Effector memory CD4-positive, alpha-beta T cell (primary cell): Measurements from ENCODE around the gene FOXD2.

Experiments
- DNase-seq, 3 donors: peaks; one replicate each; pipeline ENCODE4 v3.0.0-alpha.2; 2020
- H3K27ac ChIP-seq: 2 replicates; pipeline ENCODE4 v1.7.0; 2013; ENCODE audit warnings: mild to moderate bottlenecking, low read length, moderate library complexity; ENCODE audit not compliant: insufficient read depth, poor library complexity, severe bottlenecking
- H3K27me3 ChIP-seq: replicated peaks from 2 replicates; pipeline ENCODE4 v1.7.0; 2013; ENCODE audit warnings: mild to moderate bottlenecking, low read length; ENCODE audit not compliant: insufficient read depth, control insufficient read depth, poor library complexity, severe bottlenecking
- H3K36me3 ChIP-seq: 2 replicates; pipeline ENCODE4 v1.7.0; 2013; ENCODE audit warnings: mild to moderate bottlenecking, low read length, moderate library complexity; ENCODE audit not compliant: control insufficient read depth, insufficient read depth
- H3K4me1 ChIP-seq: 2 replicates; pipeline ENCODE4 v1.7.0; 2013; ENCODE audit warnings: low read length, mild to moderate bottlenecking; ENCODE audit not compliant: control insufficient read depth, insufficient read depth, poor library complexity, severe bottlenecking
- H3K4me3 ChIP-seq: 2 replicates; pipeline ENCODE4 v1.7.0; 2013; ENCODE audit warnings: low read length, low read depth, mild to moderate bottlenecking; ENCODE audit not compliant: insufficient read depth, poor library complexity, severe bottlenecking
- H3K9me3 ChIP-seq: 2 replicates; pipeline ENCODE4 v1.7.0; 2013; ENCODE audit warnings: mild to moderate bottlenecking, low read length, moderate library complexity; ENCODE audit not compliant: control insufficient read depth

FOXD2 gene

GRCh38 chr1:47416319-47417169, 21.3 kb upstream of the FOXD2 start:
- no peak for DNase-seq
- Histone ChIP-seq H3K4me3 (peak overlapping the region; percentile 32), H3K27me3 (peaks cover 5% of the 10 kb centered on the region), H3K36me3 (no peaks in the 10 kb centered on the region), H3K27ac (no peak overlapping the region), H3K4me1 (no peaks in the 10 kb centered on the region), H3K9me3 (no peaks in the 10 kb centered on the region)

DNA sequence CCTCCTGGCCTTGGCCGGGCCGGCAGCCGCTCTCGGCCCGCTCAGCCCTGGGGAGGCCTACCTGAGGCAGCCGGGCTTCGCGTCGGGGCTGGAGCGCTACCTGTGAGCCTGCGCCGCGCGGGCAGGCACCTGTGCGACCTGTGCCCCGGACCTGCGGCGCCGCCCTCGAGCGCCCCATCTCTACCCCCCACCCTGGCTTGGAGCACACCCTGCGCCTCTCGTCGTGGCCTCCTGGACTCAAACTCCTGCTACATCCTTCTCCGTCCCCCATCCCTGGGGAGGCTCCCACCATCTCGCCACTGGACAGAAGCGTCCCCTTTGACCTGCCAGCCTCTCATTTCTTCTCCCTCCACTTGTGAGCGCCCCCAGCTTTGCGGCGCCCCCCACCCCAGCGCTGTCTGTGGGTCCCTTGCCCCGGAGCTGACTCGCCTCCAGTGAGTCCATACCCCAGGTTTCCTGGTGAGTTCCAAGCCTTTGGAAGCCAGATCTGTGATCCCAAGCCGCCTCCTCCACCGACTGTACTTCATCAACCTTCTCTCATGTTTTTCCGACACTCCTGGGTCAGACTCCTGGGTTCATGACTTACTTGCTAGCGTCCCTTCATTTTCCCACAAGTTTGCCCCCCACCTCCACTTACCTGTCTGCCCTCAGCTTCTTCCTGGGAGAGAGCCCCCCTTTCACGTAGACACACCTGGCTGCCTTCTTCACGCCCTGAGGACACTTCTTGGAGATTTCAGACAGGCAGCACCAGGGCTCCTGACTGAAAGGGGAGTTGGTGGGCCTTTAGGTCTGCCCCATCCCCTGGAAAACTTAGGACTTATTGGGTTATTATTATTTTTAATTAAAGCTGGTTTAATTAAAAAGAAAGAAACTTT, 20.4 kb upstream of the FOXD2 start:
- Histone ChIP-seq H3K9me3 (no peaks in the 10 kb centered on the region), H3K27ac (no peak overlapping the region), H3K4me3 (no peak overlapping the region), H3K4me1 (no peaks in the 10 kb centered on the region), H3K27me3 (peaks cover 5% of the 10 kb centered on the region), H3K36me3 (no peaks in the 10 kb centered on the region)
- DNase-seq = no peak

- Histone ChIP-seq H3K36me3 (no peaks in the 10 kb centered on the region), H3K27ac (no peak overlapping the region), H3K27me3 (peaks cover 5% of the 10 kb centered on the region), H3K4me3 (no peak overlapping the region), H3K9me3 (no peaks in the 10 kb centered on the region), H3K4me1 (no peaks in the 10 kb centered on the region)
- DNase-seq = no peak
These were observed 19.7 kb upstream of the FOXD2 start for GRCh38 chr1:47418122-47418521.

DNA sequence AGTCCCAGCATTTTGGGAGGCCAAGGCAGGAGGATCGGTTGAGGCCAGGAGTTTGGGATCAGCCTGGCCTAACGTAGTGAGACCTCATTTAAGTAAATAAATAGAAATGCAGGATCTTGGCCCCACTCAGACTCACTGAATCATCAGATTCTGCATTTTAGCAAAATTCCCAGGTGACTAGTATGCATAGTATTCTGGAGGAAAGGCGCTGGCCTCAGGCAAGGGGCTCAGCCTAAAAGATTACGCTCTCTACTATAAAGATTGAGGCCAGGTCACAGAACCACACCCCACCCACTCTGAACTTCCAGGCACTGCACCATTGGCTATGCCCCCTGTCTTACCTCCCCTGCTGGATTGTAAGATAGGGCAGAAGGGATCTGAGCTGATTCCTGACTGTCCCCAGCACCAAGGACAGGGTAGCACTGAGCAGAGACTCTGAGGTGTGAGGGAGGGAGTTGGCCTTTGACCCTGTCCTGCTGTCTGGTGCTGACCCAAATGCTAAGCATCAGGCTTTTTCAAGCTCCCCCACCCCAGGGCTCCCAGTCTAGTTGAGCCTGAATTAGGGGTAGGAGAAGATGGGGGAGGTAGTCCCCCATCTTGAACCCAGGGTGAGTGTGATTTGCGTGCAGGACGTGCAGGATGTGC, 19.0 kb upstream of the FOXD2 start:
- Histone ChIP-seq H3K27me3 (peaks cover 5% of the 10 kb centered on the region), H3K27ac (no peak overlapping the region), H3K4me1 (no peaks in the 10 kb centered on the region), H3K4me3 (no peak overlapping the region), H3K9me3 (no peaks in the 10 kb centered on the region), H3K36me3 (no peaks in the 10 kb centered on the region)
- no peak for DNase-seq

- Histone ChIP-seq H3K4me1 (no peaks in the 10 kb centered on the region), H3K9me3 (no peaks in the 10 kb centered on the region), H3K36me3 (no peaks in the 10 kb centered on the region), H3K4me3 (no peak overlapping the region), H3K27ac (no peak overlapping the region), H3K27me3 (peaks cover 5% of the 10 kb centered on the region)
- no peak for DNase-seq
These were observed 17.3 kb upstream of the FOXD2 start for GRCh38 chr1:47420547-47420946.

DNA sequence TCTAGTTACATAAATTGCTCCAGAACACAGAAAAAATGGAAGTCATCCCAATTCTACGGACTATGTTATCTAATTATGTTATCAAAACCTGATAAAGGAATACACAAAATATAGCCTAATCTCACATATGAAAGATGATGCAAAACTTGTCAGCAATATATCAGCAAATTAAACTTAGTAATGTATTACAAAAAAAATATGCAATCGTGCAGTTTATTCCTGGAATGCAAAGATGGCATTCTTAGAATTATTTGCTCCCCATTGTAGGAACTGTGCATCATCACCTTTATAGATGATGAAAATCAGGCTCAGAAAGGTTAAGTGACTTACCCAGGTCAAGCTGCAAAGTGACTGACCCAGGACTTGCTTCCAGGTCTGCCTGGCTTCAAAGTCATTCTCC, 14.0 kb upstream of the FOXD2 start:
- H3K36me3 ChIP-seq = no peaks in the 10 kb centered on the region
- no peak overlapping the region for H3K27ac ChIP-seq
- no peaks in the 10 kb centered on the region for H3K27me3 ChIP-seq
- no peaks in the 10 kb centered on the region for H3K4me1 ChIP-seq
- no peak overlapping the region for H3K4me3 ChIP-seq
- no peaks in the 10 kb centered on the region for H3K9me3 ChIP-seq
- no peak for DNase-seq

- no peak for DNase-seq
- no peaks in the 10 kb centered on the region for H3K36me3 ChIP-seq
- H3K4me1 ChIP-seq = no peaks in the 10 kb centered on the region
- H3K4me3 ChIP-seq = no peak overlapping the region
- no peak overlapping the region for H3K27ac ChIP-seq
- H3K27me3 ChIP-seq = no peaks in the 10 kb centered on the region
- H3K9me3 ChIP-seq = no peaks in the 10 kb centered on the region
These were observed 13.4 kb upstream of the FOXD2 start for GRCh38 chr1:47424336-47424982.

DNA sequence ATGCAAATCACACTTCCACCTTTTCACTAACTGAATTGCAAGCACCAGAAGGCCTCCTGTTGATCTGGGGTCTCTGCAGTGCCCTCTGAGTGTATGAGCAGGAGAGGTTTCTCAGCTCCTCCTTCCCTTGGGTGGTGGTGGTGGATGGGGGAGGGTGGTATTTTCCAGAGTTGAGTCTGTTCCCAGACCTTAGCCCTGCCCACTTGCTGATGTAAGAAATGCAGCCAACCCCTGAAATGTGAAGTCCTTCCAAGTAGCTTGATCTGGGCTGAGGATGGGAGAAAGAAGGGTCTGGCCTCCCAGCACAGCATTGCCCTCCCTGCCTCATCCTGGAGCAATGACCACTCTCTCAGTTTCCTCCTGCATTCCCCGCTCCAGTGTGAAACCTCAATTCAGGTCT, 6.3 kb upstream of the FOXD2 start:
- H3K27ac ChIP-seq = no peak overlapping the region
- H3K4me3 ChIP-seq = no peak overlapping the region
- DNase-seq = no peak
- no peaks in the 10 kb centered on the region for H3K9me3 ChIP-seq
- no peaks in the 10 kb centered on the region for H3K27me3 ChIP-seq
- peaks cover 20% of the 10 kb centered on the region for H3K4me1 ChIP-seq
- H3K36me3 ChIP-seq = no peaks in the 10 kb centered on the region

DNA sequence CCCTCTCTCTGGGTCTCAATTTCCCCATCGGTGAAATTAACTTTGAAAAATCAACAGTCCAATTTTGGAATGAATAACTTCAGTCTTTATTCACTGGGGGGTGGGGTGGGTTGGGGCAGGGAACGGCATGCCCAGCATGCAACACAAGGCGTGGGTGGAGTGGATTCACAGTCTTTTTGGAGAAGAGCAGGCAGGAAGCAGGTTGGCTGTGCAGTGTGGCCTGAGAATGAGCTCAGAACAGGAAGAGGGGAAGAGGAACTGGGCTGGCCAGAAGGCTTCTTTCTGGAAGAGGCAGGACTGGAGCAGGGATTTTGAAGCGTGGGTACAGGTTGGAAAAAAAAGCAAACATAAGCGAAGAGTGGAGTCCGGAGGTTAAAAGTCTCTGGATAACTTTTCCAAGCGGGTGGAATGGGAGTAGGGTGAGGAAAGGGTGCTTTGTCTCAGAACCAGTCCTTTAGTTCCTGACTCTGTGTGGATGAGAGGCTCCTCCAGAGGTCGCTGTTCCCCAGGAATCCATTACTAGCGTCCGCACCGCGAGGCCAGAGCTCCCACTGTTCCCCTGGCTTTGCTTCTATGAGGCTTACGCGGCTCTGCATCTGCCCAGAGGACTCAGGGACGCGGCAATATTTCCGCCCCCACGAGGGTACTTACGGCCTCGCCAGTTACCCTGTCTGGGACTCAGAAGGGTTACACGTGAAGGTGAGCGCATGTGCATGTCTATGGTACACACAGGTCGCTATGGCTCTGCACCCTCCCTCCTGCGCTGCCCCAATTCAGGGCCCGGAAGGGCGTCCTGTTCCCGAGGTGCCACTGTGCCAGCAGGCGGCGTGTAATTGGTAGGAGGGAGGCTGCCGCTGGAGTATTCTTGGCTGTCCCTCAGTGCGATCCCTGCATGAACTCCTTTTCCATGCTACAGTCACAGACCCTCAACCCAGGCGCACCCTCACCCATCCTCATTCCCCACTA, 5.5 kb upstream of the FOXD2 start:
- H3K4me1 ChIP-seq = peaks cover 20% of the 10 kb centered on the region
- H3K27ac ChIP-seq = no peak overlapping the region
- H3K27me3 ChIP-seq = no peaks in the 10 kb centered on the region

More for the DNA sequence above, 5.5 kb upstream of the FOXD2 start:
- peak in 2 of 3 donors; percentile 35 to 50 for DNase-seq
- no peaks in the 10 kb centered on the region for H3K9me3 ChIP-seq
- H3K36me3 ChIP-seq = no peaks in the 10 kb centered on the region
- H3K4me3 ChIP-seq = peak overlapping the region; percentile 35
